Brain microvascular endothelial cell (primary cell): Measurements from ENCODE around the gene CISD1.

ENCODE experiments used
- DNase-seq: peaks from one replicate; pipeline ENCODE4 v3.0.0-alpha.2; 2020
- H3K27ac ChIP-seq: fragments of 250-450 bp; sonication (Bioruptor Pico); 2 replicates; pipeline ENCODE4 v1.5.1; 2020; ENCODE audit warnings: mild to moderate bottlenecking, moderate library complexity
- H3K27me3 ChIP-seq: fragments of 250-450 bp; sonication (Bioruptor Pico); replicated peaks from 2 replicates; pipeline ENCODE4 v1.5.1; 2020; ENCODE audit warnings: mild to moderate bottlenecking
- H3K36me3 ChIP-seq: fragments of 250-450 bp; sonication (Bioruptor Pico); replicated peaks from 2 replicates; pipeline ENCODE4 v1.5.1; 2020; ENCODE audit warnings: mild to moderate bottlenecking
- H3K4me3 ChIP-seq: 2 replicates; pipeline ENCODE4 v1.5.1; 2011; ENCODE audit warnings: low read depth, mild to moderate bottlenecking, control low read depth, low read length, moderate library complexity
- CTCF ChIP-seq: IDR thresholded peaks from 2 replicates; pipeline ENCODE4 v1.5.1; 2011; ENCODE audit warnings: low read depth, mild to moderate bottlenecking, moderate library complexity, low read length, control low read depth, inconsistent platforms; ENCODE audit errors: missing control alignments
- in situ Hi-C: cut with HindIII; loops from 2 replicates; pipeline ENCODE4 v1.10.0; 2017; ENCODE audit warnings: low sequenced_read_pairs, low pct_ligation_motif_present

CISD1 gene

GRCh38 chr10:58299580-58299979 is 30.6 kb downstream of the CISD1 start:
- no peaks in the 10 kb centered on the region for H3K36me3 ChIP-seq
- no peak overlapping the region for H3K4me3 ChIP-seq
- in situ Hi-C loops = no loop called here
- H3K27ac ChIP-seq = no peak overlapping the region
- peak; percentile 89 for TF ChIP-seq CTCF
- DNase-seq = peak; percentile 48
- H3K27me3 ChIP-seq = no peaks in the 10 kb centered on the region

GRCh38 chr10:58300676-58301075 is 31.7 kb downstream of the CISD1 start:
- H3K27ac ChIP-seq = no peak overlapping the region
- TF ChIP-seq CTCF = no peak
- H3K27me3 ChIP-seq = no peaks in the 10 kb centered on the region
- in situ Hi-C loops = no loop called here
- no peak for DNase-seq
- H3K36me3 ChIP-seq = no peaks in the 10 kb centered on the region
- H3K4me3 ChIP-seq = no peak overlapping the region

- TF ChIP-seq CTCF = no peak
- no peak overlapping the region for H3K4me3 ChIP-seq
- no peaks in the 10 kb centered on the region for H3K27me3 ChIP-seq
- no peak for DNase-seq
- no peak overlapping the region for H3K27ac ChIP-seq
- in situ Hi-C loops = no loop called here
- H3K36me3 ChIP-seq = no peaks in the 10 kb centered on the region
Measured at GRCh38 chr10:58302254-58302653, 33.3 kb downstream of the CISD1 start.

GRCh38 chr10:58304099-58304633 is 35.2 kb downstream of the CISD1 start:
- DNase-seq = no peak
- in situ Hi-C loops = no loop called here
- Histone ChIP-seq H3K36me3 (no peaks in the 10 kb centered on the region), H3K27me3 (no peaks in the 10 kb centered on the region), H3K4me3 (no peak overlapping the region), H3K27ac (no peak overlapping the region)
- TF ChIP-seq CTCF = no peak

GRCh38 chr10:58305821-58306220 is 36.9 kb downstream of the CISD1 start:
- H3K36me3 ChIP-seq = no peaks in the 10 kb centered on the region
- H3K4me3 ChIP-seq = no peak overlapping the region
- no peak overlapping the region for H3K27ac ChIP-seq
- no peak for TF ChIP-seq CTCF
- in situ Hi-C loops = no loop called here
- no peak for DNase-seq
- no peaks in the 10 kb centered on the region for H3K27me3 ChIP-seq

GRCh38 chr10:58307676-58308075 is 38.7 kb downstream of the CISD1 start:
- no peaks in the 10 kb centered on the region for H3K27me3 ChIP-seq
- H3K36me3 ChIP-seq = no peaks in the 10 kb centered on the region
- in situ Hi-C loops = no loop called here
- no peak for DNase-seq
- H3K4me3 ChIP-seq = no peak overlapping the region
- H3K27ac ChIP-seq = no peak overlapping the region
- TF ChIP-seq CTCF = no peak
